AML-193 (cell line): ENCODE results near the gene COMP.

Experiments used
- DNase-seq, 2 experiments: peaks; one replicate each; lab custom pipeline; 2025; lab: John Stamatoyannopoulos, UW

The COMP gene

GRCh38 chr19:18782559-18783225 is 8.4 kb downstream of the COMP start:
- no peak for DNase-seq

GRCh38 chr19:18781885-18782527 is 9.1 kb downstream of the COMP start:
- DNase-seq = no peak

GRCh38 chr19:18781047-18781600 is 10.0 kb downstream of the COMP start:
- no peak for DNase-seq

GRCh38 chr19:18780631-18781030 is 10.5 kb downstream of the COMP start:
- no peak for DNase-seq

GRCh38 chr19:18780081-18780480 is 11.0 kb downstream of the COMP start:
- no peak for DNase-seq

DNA sequence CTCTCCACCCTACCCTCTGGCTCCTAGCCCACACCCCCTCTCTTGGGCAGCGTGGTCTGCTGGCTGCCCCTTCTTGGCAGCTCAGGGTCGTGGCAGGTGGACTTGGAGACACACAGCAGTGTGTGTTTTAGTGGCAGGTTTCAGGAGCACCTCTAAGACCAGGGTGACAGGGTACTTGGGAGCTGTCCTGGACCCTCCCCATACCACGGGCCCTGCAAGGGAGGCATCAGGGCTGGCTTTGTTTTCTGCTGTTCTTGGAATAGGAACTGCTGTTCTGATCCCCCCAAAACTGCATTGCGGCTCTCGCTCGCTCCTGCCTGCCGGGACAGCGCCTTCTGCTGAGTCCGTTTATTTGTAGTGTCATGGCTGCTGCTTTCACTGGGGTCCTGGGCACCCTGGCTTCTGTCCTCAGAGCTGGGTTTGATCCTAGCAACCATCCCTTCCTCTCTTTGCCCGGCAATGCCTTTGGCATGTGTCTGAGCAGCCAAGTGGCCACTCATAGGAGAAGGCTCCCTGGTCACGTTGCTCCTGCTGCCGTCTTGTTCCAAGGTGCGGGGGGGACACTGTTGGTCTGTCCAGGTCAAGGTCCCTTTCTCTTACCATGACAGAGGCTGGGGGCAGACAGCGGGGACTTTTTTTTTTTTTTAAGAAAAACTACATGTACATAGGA is 12.1 kb downstream of the COMP start:
- DNase-seq = no peak

DNA sequence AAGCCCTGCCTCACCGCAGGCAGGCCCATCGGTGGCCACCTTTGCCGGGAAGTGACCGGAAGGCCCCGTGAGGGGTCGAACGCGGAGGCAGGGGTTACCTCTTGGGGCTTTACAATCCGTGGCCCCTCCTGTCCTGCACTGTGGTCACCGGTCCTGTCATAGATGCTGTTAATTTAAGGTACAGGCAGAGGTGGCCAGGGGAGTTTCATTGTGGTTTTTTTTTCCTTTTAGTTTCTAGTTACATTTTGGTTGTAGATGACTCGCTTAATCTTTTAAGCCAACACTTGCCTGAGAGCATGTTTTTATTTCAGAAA is 13.1 kb downstream of the COMP start:
- DNase-seq = no peak

DNA sequence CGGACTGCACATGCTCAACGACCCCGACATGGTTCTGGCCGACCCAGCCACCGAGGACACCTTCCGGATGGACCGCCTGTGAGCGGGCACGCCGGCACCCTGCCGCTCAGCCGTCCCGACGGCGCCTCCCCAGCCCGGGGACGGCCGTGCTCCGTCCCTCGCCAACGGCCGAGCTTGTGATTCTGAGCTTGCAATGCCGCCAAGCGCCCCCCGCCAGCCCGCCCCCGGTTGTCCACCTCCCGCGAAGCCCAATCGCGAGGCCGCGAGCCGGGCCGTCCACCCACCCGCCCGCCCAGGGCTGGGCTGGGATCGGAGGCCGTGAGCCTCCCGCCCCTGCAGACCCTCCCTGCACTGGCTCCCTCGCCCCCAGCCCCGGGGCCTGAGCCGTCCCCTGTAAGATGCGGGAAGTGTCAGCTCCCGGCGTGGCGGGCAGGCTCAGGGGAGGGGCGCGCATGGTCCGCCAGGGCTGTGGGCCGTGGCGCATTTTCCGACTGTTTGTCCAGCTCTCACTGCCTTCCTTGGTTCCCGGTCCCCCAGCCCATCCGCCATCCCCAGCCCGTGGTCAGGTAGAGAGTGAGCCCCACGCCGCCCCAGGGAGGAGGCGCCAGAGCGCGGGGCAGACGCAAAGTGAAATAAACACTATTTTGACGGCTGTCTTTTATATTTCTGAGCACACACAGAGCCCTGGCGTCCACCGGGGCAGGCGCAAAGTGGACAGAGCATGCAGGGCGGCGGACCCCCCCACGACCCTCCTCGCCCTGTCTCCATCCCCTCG is 13.6 kb downstream of the COMP start:
- DNase-seq = no peak

- no peak for DNase-seq
These were observed 14.4 kb downstream of the COMP start for GRCh38 chr19:18776736-18777135.

DNA sequence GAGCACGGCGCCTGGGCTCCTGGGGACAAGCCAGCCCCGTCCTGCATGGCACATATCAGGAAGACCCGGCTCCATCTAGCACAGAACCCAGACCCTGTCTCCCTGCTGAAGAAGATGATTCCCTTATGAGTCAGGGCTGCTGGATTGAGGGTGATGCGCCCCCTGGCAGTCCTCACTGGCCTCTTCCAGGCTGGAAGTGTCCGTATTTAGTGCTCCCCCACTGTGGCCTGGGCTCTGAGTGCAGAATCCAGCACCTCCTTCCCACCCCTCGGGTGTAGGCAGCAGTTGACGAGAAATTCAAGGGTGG is 14.9 kb downstream of the COMP start:
- no peak for DNase-seq

GRCh38 chr19:18775586-18776287 is 15.4 kb downstream of the COMP start:
- DNase-seq = no peak

GRCh38 chr19:18774782-18775444 is 16.2 kb downstream of the COMP start:
- no peak for DNase-seq

DNA sequence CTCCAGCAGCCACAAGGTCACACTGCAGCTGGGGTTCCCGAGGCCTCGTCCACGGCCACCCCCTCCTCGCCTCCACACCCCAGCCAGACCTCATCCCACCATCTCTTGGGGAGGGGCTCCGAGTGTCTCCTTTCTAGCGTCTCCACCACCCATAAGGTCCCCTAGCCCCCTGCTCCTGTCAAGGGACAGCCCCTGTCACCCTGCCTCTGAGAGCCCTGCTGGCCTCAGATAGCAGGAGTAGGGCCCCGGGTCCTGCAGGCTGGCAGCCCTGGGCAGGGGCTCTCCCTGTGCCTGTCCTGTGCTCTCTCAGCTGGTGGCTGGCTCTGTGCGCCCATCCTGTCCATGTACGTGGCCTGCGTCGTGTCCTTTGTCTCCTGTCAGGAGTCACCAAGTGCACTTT is 17.0 kb downstream of the COMP start:
- DNase-seq = no peak

DNA sequence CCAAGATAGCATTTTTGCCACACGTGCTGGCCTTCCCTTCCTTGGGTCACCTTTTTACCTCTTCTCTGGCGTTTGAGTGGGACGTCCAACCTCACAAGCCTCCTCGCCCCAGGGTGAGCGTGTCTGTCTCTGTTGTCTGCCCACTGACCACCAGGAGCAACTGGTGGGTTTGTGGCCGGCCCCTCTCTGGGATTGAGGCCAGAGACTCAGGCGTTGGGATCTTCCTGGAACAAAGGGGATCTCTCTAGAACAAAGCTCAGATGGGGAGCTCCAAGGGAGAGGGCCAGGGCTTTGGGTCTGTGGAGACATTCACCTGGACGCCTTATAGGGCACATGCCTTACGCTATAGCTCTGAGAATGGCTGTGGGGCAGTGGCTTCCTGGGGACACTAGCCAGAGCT is 17.4 kb downstream of the COMP start:
- DNase-seq = no peak

DNA sequence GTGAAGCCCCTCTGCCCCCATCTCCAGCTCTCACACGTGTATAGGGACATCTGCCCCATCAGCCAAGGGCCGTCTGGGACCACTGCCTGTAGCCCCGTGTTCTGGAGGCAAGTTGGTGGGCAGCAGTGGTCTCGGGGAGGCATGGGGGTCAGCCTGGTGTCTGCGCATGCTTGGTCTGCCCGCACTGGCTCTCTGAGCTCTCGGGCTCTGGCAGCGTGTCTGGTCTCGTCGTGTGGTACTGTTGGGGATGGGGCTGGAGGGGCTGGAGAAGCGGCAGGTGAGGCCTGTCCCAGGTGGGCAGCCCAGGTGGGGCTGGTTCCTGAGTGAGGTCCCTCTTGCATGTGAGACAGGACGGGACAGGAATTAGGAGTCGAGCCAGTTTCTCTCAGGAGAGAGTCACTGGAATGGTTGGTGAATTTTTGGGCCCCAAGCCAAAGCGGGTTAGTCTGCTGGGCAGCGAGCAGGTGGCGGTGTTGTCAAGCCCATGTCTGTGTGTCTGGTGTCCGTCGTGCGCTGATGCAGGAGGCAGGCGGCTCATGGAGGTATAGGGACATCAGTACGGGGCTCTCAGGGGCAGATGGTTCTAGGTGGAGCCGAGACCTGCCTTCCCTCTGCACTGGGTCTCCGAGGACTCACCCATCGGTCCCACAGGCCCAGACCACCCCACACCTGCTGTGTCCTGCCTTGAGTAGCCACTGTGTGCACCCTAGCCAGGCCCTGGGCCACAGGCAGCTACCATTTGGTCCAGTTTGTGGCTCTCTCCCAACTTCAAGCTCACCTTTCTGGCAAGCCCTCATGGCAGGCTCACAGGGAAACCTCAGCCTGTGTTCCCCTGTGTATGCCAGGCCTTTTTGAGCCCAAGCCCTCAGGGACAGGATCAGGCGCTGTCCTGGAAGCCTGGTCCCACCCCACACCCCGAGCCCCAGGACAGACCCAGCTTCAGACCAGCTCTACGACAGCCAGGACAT is 18.2 kb downstream of the COMP start:
- no peak for DNase-seq

- DNase-seq = peak in 1 of 2 experiments; percentile 2
These were observed 19.5 kb downstream of the COMP start for GRCh38 chr19:18771328-18772242.

GRCh38 chr19:18770663-18771327 is 20.3 kb downstream of the COMP start:
- no peak for DNase-seq

- DNase-seq = no peak
These were observed 21.0 kb downstream of the COMP start for GRCh38 chr19:18769989-18770528.
